HEK293 (cell line): ENCODE results near the gene RPE65.
"Not testable (repeated sequence)": the region's sequence is repeated elsewhere in the genome, so short reads cannot be mapped to it uniquely, and the experiment has no call there.

ENCODE experiments used
- CTCF ChIA-PET: fragments of 350-600 bp; formaldehyde crosslinking; extraction: SDS; loops from one replicate; lab custom pipeline; 2021; ENCODE audit warnings: antibody characterized with exemption; lab: Yijun Ruan, JAX
- POLR2A ChIA-PET: fragments of 300-600 bp; formaldehyde crosslinking; extraction: SDS; loops from one replicate; lab custom pipeline; 2020; ENCODE audit warnings: antibody characterized with exemption, inconsistent platforms; lab: Yijun Ruan, JAX
- H3K27ac ChIP-seq: fragments of 200-500 bp; sonication (Bioruptor generic); 2 replicates; pipeline ENCODE4 v1.5.1; 2014; ENCODE audit warnings: low read depth, low read length, control low read depth, inconsistent platforms; ENCODE audit errors: extremely low read depth
- H3K36me3 ChIP-seq, 2 experiments: fragments of 200-500 bp in 1 of 2; sonication (Bioruptor generic) in 1 of 2; 1 replicate in 1 of 2; 2 replicates in 1 of 2; pipeline ENCODE4 v1.5.1; 2014 to 2017; ENCODE audit warnings: inconsistent platforms in 2 of 2, low read length in 2 of 2; ENCODE audit not compliant: control insufficient read depth in 2 of 2, insufficient read depth in 1 of 2
- H3K4me1 ChIP-seq: fragments of 200-500 bp; sonication (Bioruptor generic); 2 replicates; pipeline ENCODE4 v1.5.1; 2014; ENCODE audit warnings: mild to moderate bottlenecking, low read length, inconsistent platforms; ENCODE audit not compliant: control insufficient read depth, insufficient read depth
- H3K4me3 ChIP-seq: 2 replicates; pipeline ENCODE4 v1.5.1; 2011; ENCODE audit warnings: low read depth, mild to moderate bottlenecking, control low read depth, low read length, moderate library complexity
- H3K9me3 ChIP-seq: fragments of 200-500 bp; sonication (Bioruptor generic); 2 replicates; pipeline ENCODE4 v1.5.1; 2014; ENCODE audit warnings: low read depth, low read length, inconsistent platforms; ENCODE audit not compliant: control insufficient read depth, insufficient read depth
- BCL11A ChIP-seq: fragments of 450-650 bp; formaldehyde crosslinking; IDR thresholded peaks from 2 replicates; pipeline ENCODE4 v1.5.1; 2016; ENCODE audit warnings: low read depth, missing biosample characterization, missing genetic modification characterization
- KLF1 ChIP-seq: fragments of 450-650 bp; formaldehyde crosslinking; IDR thresholded peaks from 2 replicates; pipeline ENCODE4 v1.5.1; 2016; ENCODE audit warnings: missing biosample characterization, missing genetic modification characterization
- MYNN ChIP-seq: fragments of 450-650 bp; formaldehyde crosslinking; IDR thresholded peaks from 2 replicates; pipeline ENCODE4 v1.5.1; 2016; ENCODE audit warnings: missing biosample characterization, missing genetic modification characterization, borderline replicate concordance
- SETDB1 ChIP-seq: IDR thresholded peaks from one replicate; pipeline ENCODE4 v1.6.1; 2017; ENCODE audit warnings: mild to moderate bottlenecking, low read length, moderate library complexity, mixed read lengths; ENCODE audit not compliant: insufficient read length
- ZNF140 ChIP-seq: fragments of 450-650 bp; formaldehyde crosslinking; IDR thresholded peaks from 2 replicates; pipeline ENCODE4 v1.5.1; 2016; ENCODE audit warnings: missing biosample characterization, missing genetic modification characterization
- ZNF146 ChIP-seq: fragments of 450-650 bp; formaldehyde crosslinking; IDR thresholded peaks from 2 replicates; pipeline ENCODE4 v1.5.1; 2016; ENCODE audit warnings: missing biosample characterization, missing genetic modification characterization
- ZNF155 ChIP-seq: fragments of 450-650 bp; formaldehyde crosslinking; IDR thresholded peaks from 2 replicates; pipeline ENCODE4 v1.5.1; 2016; ENCODE audit warnings: missing biosample characterization, missing genetic modification characterization
- ZNF404 ChIP-seq: fragments of 450-650 bp; formaldehyde crosslinking; IDR thresholded peaks from 2 replicates; pipeline ENCODE4 v1.5.1; 2017; ENCODE audit warnings: missing biosample characterization, missing genetic modification characterization
- ZNF510 ChIP-seq: fragments of 450-650 bp; formaldehyde crosslinking; IDR thresholded peaks from 2 replicates; pipeline ENCODE4 v1.5.1; 2018; ENCODE audit warnings: mild to moderate bottlenecking, missing genetic modification characterization, missing biosample characterization; ENCODE audit not compliant: insufficient replicate concordance
- ZNF521 ChIP-seq: fragments of 450-650 bp; formaldehyde crosslinking; IDR thresholded peaks from 2 replicates; pipeline ENCODE4 v1.5.1; 2017; ENCODE audit warnings: missing biosample characterization, mild to moderate bottlenecking, missing genetic modification characterization
- ZSCAN23 ChIP-seq: fragments of 450-650 bp; formaldehyde crosslinking; IDR thresholded peaks from 2 replicates; pipeline ENCODE4 v1.5.1; 2016; ENCODE audit warnings: missing biosample characterization, missing genetic modification characterization
- TF ChIP-seq, protein P1 (sequence below): fragments of 450-650 bp; formaldehyde crosslinking; optimal IDR thresholded peaks from 2 replicates; pipeline ENCODE3; 2016; ENCODE audit warnings: missing biosample characterization, mild to moderate bottlenecking, missing genetic modification characterization
- TF ChIP-seq, protein P2 (sequence below): fragments of 450-650 bp; formaldehyde crosslinking; IDR thresholded peaks from 2 replicates; pipeline ENCODE4 v1.5.1; 2016; ENCODE audit warnings: missing biosample characterization, missing genetic modification characterization
- TF ChIP-seq, protein P3 (sequence below): fragments of 450-650 bp; formaldehyde crosslinking; IDR thresholded peaks from 2 replicates; pipeline ENCODE4; 2016; ENCODE audit warnings: missing biosample characterization, missing genetic modification characterization
- TF ChIP-seq, protein P4 (sequence below): IDR thresholded peaks from 2 replicates; pipeline ENCODE4 v1.6.1; 2011; ENCODE audit warnings: mild to moderate bottlenecking, low read depth, low read length, borderline replicate concordance
- TF ChIP-seq, protein P5 (sequence below): fragments of 450-650 bp; formaldehyde crosslinking; IDR thresholded peaks from 2 replicates; pipeline ENCODE4 v1.5.1; 2016; ENCODE audit warnings: missing biosample characterization, missing genetic modification characterization
- TF ChIP-seq, protein P6 (sequence below): fragments of 450-650 bp; formaldehyde crosslinking; IDR thresholded peaks from 2 replicates; pipeline ENCODE4 v1.5.1; 2016; ENCODE audit warnings: missing biosample characterization, missing genetic modification characterization
- TF ChIP-seq, protein P7 (sequence below): fragments of 450-650 bp; formaldehyde crosslinking; conservative IDR thresholded peaks from 2 replicates; pipeline ENCODE4 v1.5.1; 2016; ENCODE audit warnings: low read depth, missing biosample characterization, missing genetic modification characterization
- TF ChIP-seq, protein P8 (sequence below): fragments of 450-650 bp; formaldehyde crosslinking; IDR thresholded peaks from 2 replicates; pipeline ENCODE4 v1.5.1; 2017; ENCODE audit warnings: missing biosample characterization, missing genetic modification characterization

The RPE65 gene

DNA sequence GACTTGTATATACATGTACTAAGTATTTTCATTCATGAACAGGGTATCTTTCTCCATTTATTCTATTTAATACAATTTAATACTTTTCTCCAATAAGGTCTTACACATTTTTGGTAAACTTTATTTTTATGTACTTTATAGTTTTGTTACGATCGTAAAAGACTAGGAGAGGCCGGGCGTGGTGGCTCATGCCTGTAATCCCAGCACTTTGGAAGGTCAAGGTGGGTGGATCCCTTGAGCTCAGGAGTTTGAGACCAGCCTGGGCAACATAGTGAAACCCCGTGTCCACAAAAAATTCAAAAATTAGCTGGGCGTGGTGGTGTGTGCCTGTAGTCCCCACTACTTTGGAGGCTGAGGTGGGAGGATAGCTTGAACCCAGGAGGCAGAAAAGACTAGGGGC is 42.5 kb upstream of the RPE65 start:
- H3K4me3 ChIP-seq, H3K27ac ChIP-seq, H3K9me3 ChIP-seq, POLR2A ChIA-PET, CTCF ChIA-PET, H3K4me1 ChIP-seq: not testable (repeated sequence)
- peak; percentile 76 for TF ChIP-seq KLF1
- H3K36me3 ChIP-seq: peaks cover 48 to 53% of the 10 kb centered on the region in 2 experiments

DNA sequence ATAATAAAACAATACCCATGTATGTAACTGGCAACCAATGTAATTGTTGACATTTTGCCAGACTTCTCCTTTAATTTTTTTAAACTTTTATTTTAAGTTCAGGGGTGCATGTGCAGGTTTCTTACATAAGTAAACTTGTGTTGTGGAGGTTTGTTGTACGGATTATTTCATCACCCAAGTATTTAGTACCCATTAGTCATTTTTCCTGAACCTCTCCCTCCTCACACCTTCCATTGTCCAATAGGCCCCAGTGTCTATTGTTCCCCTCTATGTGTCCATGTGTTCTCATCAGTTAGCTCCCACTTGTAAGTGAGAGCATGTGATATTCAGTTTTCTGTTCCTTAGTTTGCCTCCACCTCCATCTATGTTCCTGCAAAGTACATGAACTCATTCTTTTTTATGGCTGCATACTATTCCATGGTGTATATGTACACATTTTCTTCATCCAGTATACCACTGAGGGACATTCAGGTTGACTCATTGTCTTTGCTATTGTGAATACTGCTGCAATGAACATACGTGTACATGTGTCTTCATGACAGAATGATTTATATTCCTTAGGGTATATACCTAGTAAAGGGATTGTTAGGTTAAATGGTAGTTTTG is 40.4 kb upstream of the RPE65 start:
- CTCF ChIA-PET: interaction anchor here (0.7 kb wide), 1 partner anchor 730 kb away, joined by 3 read pairs; no protein-coding TSS in a partner anchor
- no peaks in the 10 kb centered on the region for H3K9me3 ChIP-seq
- no peak overlapping the region for H3K27ac ChIP-seq
- H3K36me3 ChIP-seq: peaks cover 68 to 71% of the 10 kb centered on the region in 2 experiments
- no peaks in the 10 kb centered on the region for H3K4me1 ChIP-seq
- POLR2A ChIA-PET: no interaction called here
- no peak overlapping the region for H3K4me3 ChIP-seq
- TF ChIP-seq ZNF155 (tag by site-specific recombination) (no peak), ZNF510 (tag by site-specific recombination) (no peak), ZNF404 (tag by site-specific recombination) (no peak), ZSCAN23 (tag by site-specific recombination) (no peak), MYNN (no peak), KLF1 (no peak), ZNF140 (tag by site-specific recombination) (no peak), BCL11A (tag by site-specific recombination) (no peak), SETDB1 (peak; percentile 39), ZNF146 (tag by site-specific recombination) (peak; percentile 100), ZNF521 (tag by site-specific recombination) (no peak)
- TF ChIP-seq, protein P1, sequence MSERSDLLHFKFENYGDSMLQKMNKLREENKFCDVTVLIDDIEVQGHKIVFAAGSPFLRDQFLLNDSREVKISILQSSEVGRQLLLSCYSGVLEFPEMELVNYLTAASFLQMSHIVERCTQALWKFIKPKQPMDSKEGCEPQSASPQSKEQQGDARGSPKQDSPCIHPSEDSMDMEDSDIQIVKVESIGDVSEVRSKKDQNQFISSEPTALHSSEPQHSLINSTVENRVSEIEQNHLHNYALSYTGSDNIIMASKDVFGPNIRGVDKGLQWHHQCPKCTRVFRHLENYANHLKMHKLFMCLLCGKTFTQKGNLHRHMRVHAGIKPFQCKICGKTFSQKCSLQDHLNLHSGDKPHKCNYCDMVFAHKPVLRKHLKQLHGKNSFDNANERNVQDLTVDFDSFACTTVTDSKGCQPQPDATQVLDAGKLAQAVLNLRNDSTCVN (tag by site-specific recombination): no peak
- TF ChIP-seq, protein P2, sequence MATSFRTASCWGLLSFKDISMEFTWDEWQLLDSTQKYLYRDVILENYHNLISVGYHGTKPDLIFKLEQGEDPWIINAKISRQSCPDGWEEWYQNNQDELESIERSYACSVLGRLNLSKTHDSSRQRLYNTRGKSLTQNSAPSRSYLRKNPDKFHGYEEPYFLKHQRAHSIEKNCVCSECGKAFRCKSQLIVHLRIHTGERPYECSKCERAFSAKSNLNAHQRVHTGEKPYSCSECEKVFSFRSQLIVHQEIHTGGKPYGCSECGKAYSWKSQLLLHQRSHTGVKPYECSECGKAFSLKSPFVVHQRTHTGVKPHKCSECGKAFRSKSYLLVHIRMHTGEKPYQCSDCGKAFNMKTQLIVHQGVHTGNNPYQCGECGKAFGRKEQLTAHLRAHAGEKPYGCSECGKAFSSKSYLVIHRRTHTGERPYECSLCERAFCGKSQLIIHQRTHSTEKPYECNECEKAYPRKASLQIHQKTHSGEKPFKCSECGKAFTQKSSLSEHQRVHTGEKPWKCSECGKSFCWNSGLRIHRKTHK: no peak
- TF ChIP-seq, protein P3, sequence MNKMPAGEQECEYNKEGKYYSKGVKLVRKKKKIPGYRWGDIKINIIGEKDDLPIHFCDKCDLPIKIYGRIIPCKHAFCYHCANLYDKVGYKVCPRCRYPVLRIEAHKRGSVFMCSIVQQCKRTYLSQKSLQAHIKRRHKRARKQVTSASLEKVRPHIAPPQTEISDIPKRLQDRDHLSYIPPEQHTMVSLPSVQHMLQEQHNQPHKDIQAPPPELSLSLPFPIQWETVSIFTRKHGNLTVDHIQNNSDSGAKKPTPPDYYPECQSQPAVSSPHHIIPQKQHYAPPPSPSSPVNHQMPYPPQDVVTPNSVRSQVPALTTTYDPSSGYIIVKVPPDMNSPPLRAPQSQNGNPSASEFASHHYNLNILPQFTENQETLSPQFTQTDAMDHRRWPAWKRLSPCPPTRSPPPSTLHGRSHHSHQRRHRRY: no peak
- TF ChIP-seq, protein P4, sequence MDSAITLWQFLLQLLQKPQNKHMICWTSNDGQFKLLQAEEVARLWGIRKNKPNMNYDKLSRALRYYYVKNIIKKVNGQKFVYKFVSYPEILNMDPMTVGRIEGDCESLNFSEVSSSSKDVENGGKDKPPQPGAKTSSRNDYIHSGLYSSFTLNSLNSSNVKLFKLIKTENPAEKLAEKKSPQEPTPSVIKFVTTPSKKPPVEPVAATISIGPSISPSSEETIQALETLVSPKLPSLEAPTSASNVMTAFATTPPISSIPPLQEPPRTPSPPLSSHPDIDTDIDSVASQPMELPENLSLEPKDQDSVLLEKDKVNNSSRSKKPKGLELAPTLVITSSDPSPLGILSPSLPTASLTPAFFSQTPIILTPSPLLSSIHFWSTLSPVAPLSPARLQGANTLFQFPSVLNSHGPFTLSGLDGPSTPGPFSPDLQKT: no peak
- TF ChIP-seq, protein P5, sequence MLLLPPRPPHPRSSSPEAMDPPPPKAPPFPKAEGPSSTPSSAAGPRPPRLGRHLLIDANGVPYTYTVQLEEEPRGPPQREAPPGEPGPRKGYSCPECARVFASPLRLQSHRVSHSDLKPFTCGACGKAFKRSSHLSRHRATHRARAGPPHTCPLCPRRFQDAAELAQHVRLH: peak; percentile 82; the same call in 1 of the 2 replicates
- TF ChIP-seq, protein P6, sequence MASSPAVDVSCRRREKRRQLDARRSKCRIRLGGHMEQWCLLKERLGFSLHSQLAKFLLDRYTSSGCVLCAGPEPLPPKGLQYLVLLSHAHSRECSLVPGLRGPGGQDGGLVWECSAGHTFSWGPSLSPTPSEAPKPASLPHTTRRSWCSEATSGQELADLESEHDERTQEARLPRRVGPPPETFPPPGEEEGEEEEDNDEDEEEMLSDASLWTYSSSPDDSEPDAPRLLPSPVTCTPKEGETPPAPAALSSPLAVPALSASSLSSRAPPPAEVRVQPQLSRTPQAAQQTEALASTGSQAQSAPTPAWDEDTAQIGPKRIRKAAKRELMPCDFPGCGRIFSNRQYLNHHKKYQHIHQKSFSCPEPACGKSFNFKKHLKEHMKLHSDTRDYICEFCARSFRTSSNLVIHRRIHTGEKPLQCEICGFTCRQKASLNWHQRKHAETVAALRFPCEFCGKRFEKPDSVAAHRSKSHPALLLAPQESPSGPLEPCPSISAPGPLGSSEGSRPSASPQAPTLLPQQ (tag by site-specific recombination): no peak
- TF ChIP-seq, protein P7, sequence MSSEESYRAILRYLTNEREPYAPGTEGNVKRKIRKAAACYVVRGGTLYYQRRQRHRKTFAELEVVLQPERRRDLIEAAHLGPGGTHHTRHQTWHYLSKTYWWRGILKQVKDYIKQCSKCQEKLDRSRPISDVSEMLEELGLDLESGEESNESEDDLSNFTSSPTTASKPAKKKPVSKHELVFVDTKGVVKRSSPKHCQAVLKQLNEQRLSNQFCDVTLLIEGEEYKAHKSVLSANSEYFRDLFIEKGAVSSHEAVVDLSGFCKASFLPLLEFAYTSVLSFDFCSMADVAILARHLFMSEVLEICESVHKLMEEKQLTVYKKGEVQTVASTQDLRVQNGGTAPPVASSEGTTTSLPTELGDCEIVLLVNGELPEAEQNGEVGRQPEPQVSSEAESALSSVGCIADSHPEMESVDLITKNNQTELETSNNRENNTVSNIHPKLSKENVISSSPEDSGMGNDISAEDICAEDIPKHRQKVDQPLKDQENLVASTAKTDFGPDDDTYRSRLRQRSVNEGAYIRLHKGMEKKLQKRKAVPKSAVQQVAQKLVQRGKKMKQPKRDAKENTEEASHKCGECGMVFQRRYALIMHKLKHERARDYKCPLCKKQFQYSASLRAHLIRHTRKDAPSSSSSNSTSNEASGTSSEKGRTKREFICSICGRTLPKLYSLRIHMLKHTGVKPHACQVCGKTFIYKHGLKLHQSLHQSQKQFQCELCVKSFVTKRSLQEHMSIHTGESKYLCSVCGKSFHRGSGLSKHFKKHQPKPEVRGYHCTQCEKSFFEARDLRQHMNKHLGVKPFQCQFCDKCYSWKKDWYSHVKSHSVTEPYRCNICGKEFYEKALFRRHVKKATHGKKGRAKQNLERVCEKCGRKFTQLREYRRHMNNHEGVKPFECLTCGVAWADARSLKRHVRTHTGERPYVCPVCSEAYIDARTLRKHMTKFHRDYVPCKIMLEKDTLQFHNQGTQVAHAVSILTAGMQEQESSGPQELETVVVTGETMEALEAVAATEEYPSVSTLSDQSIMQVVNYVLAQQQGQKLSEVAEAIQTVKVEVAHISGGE (tag by site-specific recombination): no peak
- TF ChIP-seq, protein P8, sequence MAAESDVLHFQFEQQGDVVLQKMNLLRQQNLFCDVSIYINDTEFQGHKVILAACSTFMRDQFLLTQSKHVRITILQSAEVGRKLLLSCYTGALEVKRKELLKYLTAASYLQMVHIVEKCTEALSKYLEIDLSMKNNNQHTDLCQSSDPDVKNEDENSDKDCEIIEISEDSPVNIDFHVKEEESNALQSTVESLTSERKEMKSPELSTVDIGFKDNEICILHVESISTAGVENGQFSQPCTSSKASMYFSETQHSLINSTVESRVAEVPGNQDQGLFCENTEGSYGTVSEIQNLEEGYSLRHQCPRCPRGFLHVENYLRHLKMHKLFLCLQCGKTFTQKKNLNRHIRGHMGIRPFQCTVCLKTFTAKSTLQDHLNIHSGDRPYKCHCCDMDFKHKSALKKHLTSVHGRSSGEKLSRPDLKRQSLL (tag by site-specific recombination): no peak
